Neural cell (in vitro differentiated cells): Measurements from ENCODE around the gene EPB41L2. TPM values are rescaled to one million over a fixed set of nuclear protein-coding genes. Genes with fewer than 3 reads are reported as not detected.

Experiments
- H2AFZ ChIP-seq: fragments of 200-600, 300-800 bp; sonication (generic), shearing (Covaris generic); 2 replicates; pipeline ENCODE4 v1.6.0; 2014; ENCODE audit warnings: low read depth, mild to moderate bottlenecking, antibody characterized with exemption, low read length, moderate library complexity
- H3F3A ChIP-seq: fragments of 200-600 bp; shearing (Covaris generic); 2 replicates; pipeline ENCODE4 v1.6.1; 2016; ENCODE audit warnings: mild to moderate bottlenecking, moderate library complexity, mixed read lengths, antibody characterized with exemption, low read length; ENCODE audit not compliant: insufficient read depth, poor library complexity, severe bottlenecking
- H3K27ac ChIP-seq: fragments of 200-600, 300-800 bp; sonication (generic), shearing (Covaris generic); 2 replicates; pipeline ENCODE4 v1.5.1; 2014; ENCODE audit warnings: mild to moderate bottlenecking, low read length, moderate library complexity
- H3K27me3 ChIP-seq: fragments of 300-800, 200-600 bp; sonication (generic), shearing (Covaris generic); 2 replicates; pipeline ENCODE4 v1.6.0; 2014; ENCODE audit warnings: mild to moderate bottlenecking, low read depth, low read length, moderate library complexity; ENCODE audit not compliant: insufficient read depth
- H3K36me3 ChIP-seq: fragments of 300-800, 200-600 bp; sonication (generic), shearing (Covaris generic); 2 replicates; pipeline ENCODE4 v1.5.1; 2014; ENCODE audit warnings: mild to moderate bottlenecking, antibody characterized with exemption, low read length, moderate library complexity; ENCODE audit not compliant: insufficient read depth
- H3K4me2 ChIP-seq: fragments of 300-800, 200-600 bp; sonication (generic), shearing (Covaris generic); 2 replicates; pipeline ENCODE4 v1.6.0; 2014; ENCODE audit warnings: mild to moderate bottlenecking, low read length
- H3K4me3 ChIP-seq: fragments of 300-800, 200-600 bp; sonication (generic), shearing (Covaris generic); 2 replicates; pipeline ENCODE4 v1.5.1; 2014; ENCODE audit warnings: mild to moderate bottlenecking, low read length, moderate library complexity
- H3K79me2 ChIP-seq: fragments of 200-600 bp; shearing (Covaris generic); replicated peaks from 2 replicates; pipeline ENCODE4 v1.6.0; 2014; ENCODE audit warnings: mild to moderate bottlenecking, low read length, moderate library complexity; ENCODE audit not compliant: insufficient read depth
- H3K9ac ChIP-seq: fragments of 300-800, 200-600 bp; sonication (generic), shearing (Covaris generic); 2 replicates; pipeline ENCODE4 v1.6.1; 2016; ENCODE audit warnings: mild to moderate bottlenecking, low read length, mixed read lengths
- H3K9me2 ChIP-seq: fragments of 200-600 bp; shearing (Covaris generic); 2 replicates; pipeline ENCODE4 v1.6.1; 2016; ENCODE audit warnings: mild to moderate bottlenecking, low read length, mixed read lengths; ENCODE audit not compliant: insufficient read depth
- H3K9me3 ChIP-seq: fragments of 200-600, 300-800 bp; sonication (generic), shearing (Covaris generic); 2 replicates; pipeline ENCODE4 v1.6.1; 2016; ENCODE audit warnings: mild to moderate bottlenecking, mixed run types, low read length, moderate library complexity, mixed read lengths
- H4K20me1 ChIP-seq: fragments of 200-600 bp; shearing (Covaris generic); 2 replicates; pipeline ENCODE4 v1.6.1; 2016; ENCODE audit warnings: mild to moderate bottlenecking, mixed run types; ENCODE audit not compliant: insufficient read depth
- EP300 ChIP-seq: fragments of 450-650 bp; conservative IDR thresholded peaks from 2 replicates; pipeline ENCODE4 v1.6.1; 2014; ENCODE audit warnings: antibody characterized with exemption, mild to moderate bottlenecking, moderate library complexity; ENCODE audit not compliant: poor library complexity, severe bottlenecking
- EZH2 ChIP-seq: fragments of 200-600, 300-800 bp; shearing (Covaris generic), sonication (generic); IDR thresholded peaks from 2 replicates; pipeline ENCODE4 v1.6.1; 2014; ENCODE audit warnings: antibody characterized with exemption, low read length, borderline replicate concordance, mild to moderate bottlenecking; ENCODE audit not compliant: insufficient read depth, poor library complexity, severe bottlenecking
- MXI1 ChIP-seq: fragments of 450-650 bp; conservative IDR thresholded peaks from 2 replicates; pipeline ENCODE4 v1.6.1; 2014; ENCODE audit warnings: antibody characterized with exemption, mild to moderate bottlenecking; ENCODE audit not compliant: poor library complexity, severe bottlenecking
- POLR2AphosphoS5 ChIP-seq: IDR thresholded peaks from 2 replicates; pipeline ENCODE4 v1.6.1; 2012
- RAD21 ChIP-seq: fragments of 450-650 bp; conservative IDR thresholded peaks from 2 replicates; pipeline ENCODE4 v1.6.1; 2014; ENCODE audit warnings: antibody characterized with exemption, mild to moderate bottlenecking, moderate library complexity
- REST ChIP-seq: IDR thresholded peaks from 2 replicates; pipeline ENCODE4 v1.6.1; 2012; ENCODE audit warnings: borderline replicate concordance
- SMC3 ChIP-seq: fragments of 450-650 bp; conservative IDR thresholded peaks from 2 replicates; pipeline ENCODE4 v1.6.1; 2014; ENCODE audit warnings: antibody characterized with exemption, mild to moderate bottlenecking, moderate library complexity; ENCODE audit not compliant: poor library complexity
- TAF1 ChIP-seq: IDR thresholded peaks from 2 replicates; pipeline ENCODE4 v1.6.1; 2012; ENCODE audit warnings: low read depth
- polyA plus RNA-seq: library from polyadenylated mRNA; depleted of rRNA; stranded (reverse); fragments of >200 nt; gene quantifications from 2 replicates; pipeline ENCODE4 v1.2.3, GENCODE V29; 2014
- TF ChIP-seq, protein P1 (sequence below): fragments of 450-650 bp; IDR thresholded peaks from 2 replicates; pipeline ENCODE4 v1.5.1; 2014; ENCODE audit warnings: antibody characterized with exemption, mild to moderate bottlenecking, moderate library complexity; ENCODE audit not compliant: poor library complexity, severe bottlenecking

The EPB41L2 gene
- polyA plus RNA-seq, 1 donor from 2014 or later: 13.5 TPM

DNA sequence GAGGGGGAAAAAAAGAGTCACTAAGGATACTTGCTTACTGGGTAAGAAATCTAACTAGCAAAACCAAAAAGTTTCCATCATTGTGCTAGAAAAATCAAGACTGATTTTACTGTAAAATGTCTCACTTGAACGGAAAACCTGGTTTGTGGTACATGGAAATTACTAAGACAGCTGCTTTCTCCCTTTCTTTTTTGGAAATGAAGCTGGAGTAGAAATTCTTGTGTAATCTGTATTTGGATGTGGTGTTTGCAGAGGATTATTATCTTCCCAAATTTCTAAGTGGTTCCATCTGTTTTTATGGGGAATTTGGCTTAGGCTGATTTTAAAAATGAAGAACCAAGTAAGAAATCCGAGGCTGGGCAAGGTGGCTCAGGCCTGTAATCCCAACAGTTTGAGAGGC is 20.4 kb downstream of the EPB41L2 start:
- Histone ChIP-seq H3K27me3 (no peaks in the 10 kb centered on the region), H3K9me3 (no peaks in the 10 kb centered on the region), H3K9ac (no peak overlapping the region), H3K27ac (no peak overlapping the region), H3F3A (no peaks in the 10 kb centered on the region), H3K9me2 (no peaks in the 10 kb centered on the region), H2AFZ (no peak overlapping the region), H3K36me3 (no peaks in the 10 kb centered on the region), H3K79me2 (no peaks in the 10 kb centered on the region), H4K20me1 (no peaks in the 10 kb centered on the region), H3K4me3 (no peak overlapping the region), H3K4me2 (no peak overlapping the region)
- TF ChIP-seq RAD21 (no peak), REST (no peak), TAF1 (no peak), POLR2AphosphoS5 (no peak), EZH2 (no peak)

- Histone ChIP-seq H3K36me3 (no peaks in the 10 kb centered on the region), H2AFZ (no peak overlapping the region), H3K9ac (no peak overlapping the region), H4K20me1 (no peaks in the 10 kb centered on the region), H3K27me3 (no peaks in the 10 kb centered on the region), H3K27ac (no peak overlapping the region), H3K4me3 (no peak overlapping the region), H3K79me2 (no peaks in the 10 kb centered on the region), H3K4me2 (no peak overlapping the region), H3K9me2 (no peaks in the 10 kb centered on the region), H3F3A (no peaks in the 10 kb centered on the region), H3K9me3 (no peaks in the 10 kb centered on the region)
- no peak for TF ChIP-seq EP300
These were observed 21.2 kb downstream of the EPB41L2 start for GRCh38 chr6:131041814-131042213.

DNA sequence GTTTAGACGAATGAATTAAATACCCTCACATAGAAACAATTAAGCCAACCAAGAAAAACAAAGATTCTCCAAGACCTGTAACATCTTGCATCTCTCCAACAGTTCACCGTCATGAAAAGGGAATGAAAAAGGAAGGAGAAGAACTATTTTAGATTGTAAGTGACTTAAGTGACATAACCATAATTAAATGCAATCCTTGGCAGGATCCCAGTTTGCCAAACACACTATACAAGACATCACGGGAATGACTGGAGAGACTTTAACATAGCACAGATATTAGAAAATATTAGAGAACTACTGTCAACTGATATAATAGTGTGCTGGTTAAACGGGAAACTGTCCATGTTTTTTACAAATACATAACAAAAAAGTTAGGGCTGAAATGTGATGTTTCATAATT is 22.2 kb downstream of the EPB41L2 start:
- no peaks in the 10 kb centered on the region for H3K9me2 ChIP-seq
- H3K27me3 ChIP-seq: no peaks in the 10 kb centered on the region
- no peaks in the 10 kb centered on the region for H3K36me3 ChIP-seq
- no peaks in the 10 kb centered on the region for H3F3A ChIP-seq
- H4K20me1 ChIP-seq: no peaks in the 10 kb centered on the region
- TF ChIP-seq POLR2AphosphoS5 (no peak), REST (no peak), EP300 (no peak), SMC3 (no peak), EZH2 (no peak), RAD21 (no peak), MXI1 (no peak), TAF1 (no peak)
- TF ChIP-seq, protein P1, sequence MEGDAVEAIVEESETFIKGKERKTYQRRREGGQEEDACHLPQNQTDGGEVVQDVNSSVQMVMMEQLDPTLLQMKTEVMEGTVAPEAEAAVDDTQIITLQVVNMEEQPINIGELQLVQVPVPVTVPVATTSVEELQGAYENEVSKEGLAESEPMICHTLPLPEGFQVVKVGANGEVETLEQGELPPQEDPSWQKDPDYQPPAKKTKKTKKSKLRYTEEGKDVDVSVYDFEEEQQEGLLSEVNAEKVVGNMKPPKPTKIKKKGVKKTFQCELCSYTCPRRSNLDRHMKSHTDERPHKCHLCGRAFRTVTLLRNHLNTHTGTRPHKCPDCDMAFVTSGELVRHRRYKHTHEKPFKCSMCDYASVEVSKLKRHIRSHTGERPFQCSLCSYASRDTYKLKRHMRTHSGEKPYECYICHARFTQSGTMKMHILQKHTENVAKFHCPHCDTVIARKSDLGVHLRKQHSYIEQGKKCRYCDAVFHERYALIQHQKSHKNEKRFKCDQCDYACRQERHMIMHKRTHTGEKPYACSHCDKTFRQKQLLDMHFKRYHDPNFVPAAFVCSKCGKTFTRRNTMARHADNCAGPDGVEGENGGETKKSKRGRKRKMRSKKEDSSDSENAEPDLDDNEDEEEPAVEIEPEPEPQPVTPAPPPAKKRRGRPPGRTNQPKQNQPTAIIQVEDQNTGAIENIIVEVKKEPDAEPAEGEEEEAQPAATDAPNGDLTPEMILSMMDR: no peak
- no peak overlapping the region for H2AFZ ChIP-seq
- no peak overlapping the region for H3K4me2 ChIP-seq
- no peaks in the 10 kb centered on the region for H3K79me2 ChIP-seq
- H3K4me3 ChIP-seq: no peak overlapping the region
- no peaks in the 10 kb centered on the region for H3K9me3 ChIP-seq
- no peak overlapping the region for H3K27ac ChIP-seq
- no peak overlapping the region for H3K9ac ChIP-seq
